ENCODE data around the gene NMNAT1.
"Not testable (repeated sequence)": the region's sequence is repeated elsewhere in the genome, so short reads cannot be mapped to it uniquely, and the experiment has no call there.

Gene NMNAT1

GRCh38 chr1:9920606-9921005 is 22.7 kb upstream of the NMNAT1 start:
- DNase-seq (ENCODE audit: low spot score) = no peak

- no peak for DNase-seq (ENCODE audit: low spot score)
These were observed 20.9 kb upstream of the NMNAT1 start for GRCh38 chr1:9922342-9922741.

- no peak for DNase-seq (ENCODE audit: low spot score)
These were observed 16.0 kb upstream of the NMNAT1 start for GRCh38 chr1:9927259-9927658.

GRCh38 chr1:9929431-9930385 is 13.6 kb upstream of the NMNAT1 start:
- DNase-seq (ENCODE audit: low spot score) = no peak

- peak; percentile 65 for DNase-seq (ENCODE audit: low spot score)
These were observed 806 bp upstream of the NMNAT1 start for GRCh38 chr1:9942399-9942938.

GRCh38 chr1:9946315-9946714 is 3.0 kb downstream of the NMNAT1 start:
- no peak for DNase-seq (ENCODE audit: low spot score)

- no peak for DNase-seq (ENCODE audit: low spot score)
These were observed 14.5 kb downstream of the NMNAT1 start for GRCh38 chr1:9957726-9958125.

- DNase-seq (ENCODE audit: low spot score) = no peak
These were observed 16.7 kb downstream of the NMNAT1 start for GRCh38 chr1:9960011-9960410.

- peak; percentile 6 for DNase-seq (ENCODE audit: low spot score)
These were observed 17.7 kb downstream of the NMNAT1 start for GRCh38 chr1:9960706-9961562.

- DNase-seq (ENCODE audit: low spot score) = no peak
These were observed 41.0 kb downstream of the NMNAT1 start for GRCh38 chr1:9984253-9984652.

GRCh38 chr1:9985001-9985400 is 41.7 kb downstream of the NMNAT1 start:
- DNase-seq (ENCODE audit: low spot score) = no peak

- no peak for DNase-seq (ENCODE audit: low spot score)
These were observed 46.5 kb downstream of the NMNAT1 start for GRCh38 chr1:9989773-9990172.

GRCh38 chr1:9990944-9991343 is 47.7 kb downstream of the NMNAT1 start:
- DNase-seq (ENCODE audit: low spot score) = no peak

- DNase-seq (ENCODE audit: low spot score) = no peak
These were observed 49.6 kb downstream of the NMNAT1 start for GRCh38 chr1:9992910-9993309.

GRCh38 chr1:9993561-9994075 is 50.3 kb downstream of the NMNAT1 start:
- DNase-seq (ENCODE audit: low spot score) = no peak

- DNase-seq (ENCODE audit: low spot score) = peak; percentile 32
These were observed 53.6 kb downstream of the NMNAT1 start, which contains the start of gene RBP7 for GRCh38 chr1:9996624-9997582. TSS of gene RBP7 (plus strand) at chr1:9997228. CDS start at chr1:9997259, 31 bp downstream.

- no peak for DNase-seq (ENCODE audit: low spot score)
These were observed 57.9 kb downstream of the NMNAT1 start for GRCh38 chr1:10001016-10001665.

GRCh38 chr1:10005248-10005647 is 62.0 kb downstream of the NMNAT1 start:
- DNase-seq (ENCODE audit: low spot score) = not testable (repeated sequence)

GRCh38 chr1:10007169-10007568 is 63.9 kb downstream of the NMNAT1 start:
- DNase-seq (ENCODE audit: low spot score) = no peak

- no peak for DNase-seq (ENCODE audit: low spot score)
These were observed 70.7 kb downstream of the NMNAT1 start for GRCh38 chr1:10014016-10014415.

- no peak for DNase-seq (ENCODE audit: low spot score)
These were observed 76.3 kb downstream of the NMNAT1 start for GRCh38 chr1:10019561-10019960.
